Adrenal gland (tissue), 12 donors: Measurements from ENCODE around the gene A4GALT. TPM values are rescaled to one million over a fixed set of nuclear protein-coding genes. Genes with fewer than 3 reads are reported as not detected.

Experiments used
- DNase-seq, 7 donors: peaks; one replicate each; pipeline ENCODE4 v3.0.0-alpha.2; 2019 to 2020
- H3K27ac ChIP-seq, 5 donors: fragments of 200-600 bp; sonication (generic) in 4 of 5; 1 replicate in 3 of 5; 2 replicates in 2 of 5; pipeline versions ENCODE4 v1.5.1 to v1.8.0; 2016 to 2020; ENCODE audit warnings: mild to moderate bottlenecking in 1 of 5
- H3K27me3 ChIP-seq: fragments of 200-600 bp; 2 replicates; pipeline ENCODE4 v1.8.0; 2021
- H3K36me3 ChIP-seq, 2 donors: fragments of 200-600 bp; replicated peaks in 1 of 2; 1 replicate in 1 of 2; 2 replicates in 1 of 2; pipeline versions ENCODE4 v1.5.1 to v1.8.0; 2018 to 2022
- H3K4me1 ChIP-seq, 2 donors: fragments of 200-600 bp; replicated peaks in 1 of 2; 1 replicate in 1 of 2; 2 replicates in 1 of 2; pipeline versions ENCODE4 v1.5.1 to v1.8.0; 2018 to 2021
- H3K4me3 ChIP-seq, 4 donors: fragments of 200-600 bp; sonication (generic) in 3 of 4; one replicate each; pipeline ENCODE4 v1.5.1; 2016 to 2018
- H3K9me3 ChIP-seq, 3 donors: fragments of 200-600 bp; sonication (generic) in 1 of 3; replicated peaks in 1 of 3; 1 replicate in 2 of 3; 2 replicates in 1 of 3; pipeline versions ENCODE4 v1.5.1 to v1.8.0; 2016 to 2021
- CTCF ChIP-seq, 6 experiments: fragments of 450-650 bp in 4 of 6; fragments of 200-600 bp in 2 of 6; sonication (generic) in 1 of 6; IDR thresholded peaks; 1 replicate in 5 of 6; 2 replicates in 1 of 6; pipeline versions ENCODE4 v1.5.1 to v1.8.0; 2016 to 2021; ENCODE audit warnings: antibody characterized with exemption in 6 of 6, mild to moderate bottlenecking in 2 of 6, moderate library complexity in 1 of 6
- POLR2A ChIP-seq, 2 donors: fragments of 450-650 bp; IDR thresholded peaks; one replicate each; pipeline ENCODE4 v1.6.1; 2017; ENCODE audit warnings: antibody characterized with exemption in 2 of 2, mild to moderate bottlenecking in 2 of 2, moderate library complexity in 1 of 2
- WGBS, 4 donors: extraction: QIAGEN DNeasy Blood & Tissue Kit in 2 of 4; methylation state at CpG; one replicate each; pipeline versions ENCODE4 v1.1.5 to v1.1.7; 2013 to 2017; 5-methylcytosine and 5-hydroxymethylcytosine counted together
- intact Hi-C, 2 donors: fragments of 100-400 bp; cut with DNase I; formaldehyde crosslinking; loops; one replicate each; pipeline versions ENCODE4 v1.14.1 to v1.15.0; 2022 to 2023
- polyA plus RNA-seq, 3 donors: library from polyadenylated mRNA; stranded (reverse); fragments of 200-250 nt in 2 of 3; fragments of 350-450 nt in 1 of 3; fragmentation: Illumina TruSeq in 1 of 3; extraction: RNeasy Lipid Tissue Mini Kit (QIAGEN cat#74804) in 1 of 3; gene quantifications; one replicate each; pipeline ENCODE4 v1.2.3, GENCODE V29; 2013 to 2014
- total RNA-seq, 9 donors: library from RNA; depleted of rRNA in 4 of 9; stranded (reverse); fragments of >200 nt in 4 of 9; fragments of 120-200 nt in 1 of 9; fragmentation: NEBNext Ultra II Directional in 1 of 9; extraction: Animal tissue kit (Norgen Biotek cat#: 25700) in 1 of 9; gene quantifications; one replicate each; pipeline versions ENCODE4 v1.1.0 to v1.2.4, GENCODE V29; 2013 to 2023
- donor health status: healthy with polysubstance abuse.
- donor health status: Bipolar disorder and iron deficiency.
- donor health status: DM: yes; HTN: yes; CAD: no.
- donor health status: DM: no; HTN: no; CAD: no.
- donor health status: DM: no; HTN: no; CAD: no.
- donor health status: DM: yes; HTN: yes; CAD: no.

Gene A4GALT
- total and polyA plus RNA-seq, 12 donors = 1.9 to 29.8 (median 17.4) TPM

DNA sequence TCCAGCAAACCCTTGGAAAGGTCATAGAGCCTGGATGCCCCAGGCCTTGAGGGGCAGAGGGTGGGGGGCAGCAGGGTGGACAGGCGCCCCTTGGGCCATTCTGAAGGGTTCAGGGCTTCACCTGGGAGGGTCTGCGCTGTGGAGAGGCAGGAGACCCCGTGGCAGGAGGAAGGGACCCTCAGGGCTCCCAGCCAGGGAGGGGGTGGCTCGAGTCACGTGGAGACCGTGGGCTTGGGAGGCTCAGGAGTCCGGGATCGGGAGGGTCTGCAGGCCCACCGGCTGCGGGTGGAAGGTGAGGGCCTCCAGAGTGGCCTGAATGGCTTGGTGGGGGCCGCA, 48.5 kb upstream of the A4GALT start:
- Histone ChIP-seq H3K27ac (peak overlapping the region in 2 of 5 donors; percentile 52 to 76), H3K4me3 (no peak overlapping the region)
- intact Hi-C loops = no loop called here

DNA sequence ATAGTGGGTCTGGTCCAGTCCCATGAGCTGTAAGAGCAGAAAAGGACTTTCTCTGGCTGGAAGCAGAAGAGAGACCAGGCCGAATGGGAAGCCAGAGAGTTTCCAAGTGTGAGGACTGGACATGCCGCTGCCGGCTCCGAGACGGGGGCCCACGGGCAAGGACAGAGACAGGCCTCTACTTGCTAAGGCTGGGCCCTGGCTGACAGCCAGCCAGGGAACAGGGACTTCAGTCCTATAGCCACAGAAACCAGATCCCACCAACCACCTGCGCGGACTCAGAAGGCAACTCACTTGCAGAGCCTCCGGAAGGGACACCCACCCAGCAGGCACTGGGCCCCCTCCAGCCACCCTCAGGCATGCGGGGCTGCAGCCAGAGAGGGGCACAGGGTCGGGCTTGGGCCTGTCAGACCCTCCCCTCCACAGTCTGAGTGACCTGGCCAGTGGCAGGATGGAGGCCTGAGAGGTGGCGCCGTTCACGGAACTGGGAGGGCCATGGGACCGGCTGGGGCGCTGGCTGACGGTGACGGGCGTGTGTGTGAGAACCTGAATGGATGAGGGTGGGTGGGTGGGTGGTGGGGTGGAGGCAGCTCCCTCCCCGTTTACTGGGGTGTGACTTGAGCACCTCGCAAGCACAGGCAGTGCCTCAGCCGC, 47.8 kb upstream of the A4GALT start:
- Histone ChIP-seq H3K27me3 (no peaks in the 10 kb centered on the region), H3K36me3 (no peaks in the 10 kb centered on the region), H3K4me1 (peaks cover 13 to 18% of the 10 kb centered on the region in 2 donors), H3K4me3 (no peak overlapping the region), H3K27ac (no peak overlapping the region), H3K9me3 (no peaks in the 10 kb centered on the region)
- WGBS, 4 donors = 72 to 93% (median 90%) methylated on average over 6 to 22 of the region's 22 CpGs
- intact Hi-C loops = no loop called here
- no peak for TF ChIP-seq POLR2A (IDR thresholded peaks at IDR 0.05)
- no peak for TF ChIP-seq CTCF (IDR thresholded peaks at IDR 0.05)
- no peak for DNase-seq

More for the DNA sequence above, 48.5 kb upstream of the A4GALT start:
- no peaks in the 10 kb centered on the region for H3K27me3 ChIP-seq
- TF ChIP-seq CTCF (IDR thresholded peaks at IDR 0.05) (no peak), POLR2A (IDR thresholded peaks at IDR 0.05) (no peak)
- H3K9me3 ChIP-seq = no peaks in the 10 kb centered on the region
- peaks cover 13 to 22% of the 10 kb centered on the region in 2 donors for H3K4me1 ChIP-seq
- no peak for DNase-seq
- 79 to 91% (median 88%) methylated on average over 7 to 11 of the region's 11 CpGs for WGBS, 4 donors
- no peaks in the 10 kb centered on the region for H3K36me3 ChIP-seq

- no peak overlapping the region for H3K4me3 ChIP-seq
- H3K9me3 ChIP-seq = no peaks in the 10 kb centered on the region
- no peak for TF ChIP-seq POLR2A (IDR thresholded peaks at IDR 0.05)
- no peak for TF ChIP-seq CTCF (IDR thresholded peaks at IDR 0.05)
- peaks cover 8 to 11% of the 10 kb centered on the region in 2 donors for H3K4me1 ChIP-seq
- DNase-seq = no peak
- H3K27me3 ChIP-seq = no peaks in the 10 kb centered on the region
- WGBS, 4 donors = 66 to 85% (median 67%) methylated on average over 4 to 8 of the region's 8 CpGs
- H3K27ac ChIP-seq = no peak overlapping the region
- no peaks in the 10 kb centered on the region for H3K36me3 ChIP-seq
- intact Hi-C loops = no loop called here
These were observed 46.2 kb upstream of the A4GALT start for GRCh38 chr22:42766860-42767259.

DNA sequence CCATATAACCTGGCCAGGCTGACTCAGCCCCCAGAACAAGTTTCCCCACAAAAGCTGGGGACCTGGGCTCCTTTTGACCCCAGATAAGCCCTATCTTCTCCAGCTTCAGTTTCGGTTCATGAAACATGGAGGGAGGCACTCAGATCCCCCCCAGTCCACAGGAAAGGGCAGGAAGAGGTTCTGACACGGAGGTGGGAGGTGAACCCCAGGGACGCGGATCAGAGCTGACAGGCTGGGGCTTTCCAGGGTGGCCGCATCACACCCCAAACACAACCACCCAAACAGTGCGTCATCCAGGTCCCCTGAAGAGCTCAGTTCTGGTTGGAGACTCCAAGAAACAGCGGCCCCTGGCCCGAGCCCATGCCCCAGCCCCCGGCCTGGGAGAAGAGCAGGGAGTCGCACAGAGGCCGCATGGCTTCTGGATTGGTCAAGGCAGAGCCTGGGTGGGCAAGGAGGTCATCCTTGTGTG, 44.3 kb upstream of the A4GALT start:
- DNase-seq = no peak
- H3K9me3 ChIP-seq = no peaks in the 10 kb centered on the region
- intact Hi-C loops = no loop called here
- H3K4me3 ChIP-seq = no peak overlapping the region
- H3K4me1 ChIP-seq = peaks cover 6 to 8% of the 10 kb centered on the region in 2 donors
- H3K36me3 ChIP-seq = no peaks in the 10 kb centered on the region
- TF ChIP-seq POLR2A (IDR thresholded peaks at IDR 0.05) (no peak), CTCF (IDR thresholded peaks at IDR 0.05) (no peak)
- no peak overlapping the region for H3K27ac ChIP-seq
- WGBS, 4 donors = 76 to 89% (median 85%) methylated on average over 10 to 11 of the region's 11 CpGs
- H3K27me3 ChIP-seq = no peaks in the 10 kb centered on the region
